ENCODE data around the gene LRRFIP1.
A peak's percentile ranks its signal among the peaks of the same experiment; 100 is the strongest.
"Not testable (repeated sequence)": the region's sequence is repeated elsewhere in the genome, so short reads cannot be mapped to it uniquely, and the experiment has no call there.

LRRFIP1 gene

GRCh38 chr2:237672731-237673129, 45.3 kb downstream of the LRRFIP1 start:
- Mint-ChIP-seq H3K4me1 (peaks cover 50% of the 10 kb centered on the region), H3K27me3 (no peaks in the 10 kb centered on the region), H3K27ac (peak overlapping the region; percentile 87), H3K36me3 (no peaks in the 10 kb centered on the region), H3K9me3 (no peaks in the 10 kb centered on the region), H3K4me3 (peak overlapping the region; percentile 90)

GRCh38 chr2:237673130-237674001, 46.0 kb downstream of the LRRFIP1 start:
- H3K27me3 Mint-ChIP-seq, result no peaks in the 10 kb centered on the region
- H3K4me1 Mint-ChIP-seq, result peaks cover 52% of the 10 kb centered on the region
- no peaks in the 10 kb centered on the region for H3K9me3 Mint-ChIP-seq
- peak overlapping the region; percentile 90 for H3K4me3 Mint-ChIP-seq
- no peaks in the 10 kb centered on the region for H3K36me3 Mint-ChIP-seq
- H3K27ac Mint-ChIP-seq, result peak overlapping the region; percentile 95

- Mint-ChIP-seq H3K27ac (peak overlapping the region; percentile 66), H3K4me1 (peaks cover 55% of the 10 kb centered on the region), H3K4me3 (peak overlapping the region; percentile 90), H3K9me3 (no peaks in the 10 kb centered on the region), H3K36me3 (no peaks in the 10 kb centered on the region), H3K27me3 (no peaks in the 10 kb centered on the region)
Observed at GRCh38 chr2:237674731-237675276, 47.4 kb downstream of the LRRFIP1 start.

- Mint-ChIP-seq H3K4me3 (peak overlapping the region; percentile 90), H3K27ac (peak overlapping the region; percentile 66), H3K4me1 (peaks cover 55% of the 10 kb centered on the region), H3K36me3 (no peaks in the 10 kb centered on the region), H3K27me3 (no peaks in the 10 kb centered on the region), H3K9me3 (no peaks in the 10 kb centered on the region)
Observed at GRCh38 chr2:237675316-237675715, 47.9 kb downstream of the LRRFIP1 start.

GRCh38 chr2:237680702-237681478, 53.5 kb downstream of the LRRFIP1 start:
- Mint-ChIP-seq H3K4me3 (no peak overlapping the region), H3K27me3 (no peaks in the 10 kb centered on the region), H3K27ac (no peak overlapping the region), H3K4me1 (peaks cover 28% of the 10 kb centered on the region), H3K36me3 (no peaks in the 10 kb centered on the region), H3K9me3 (no peaks in the 10 kb centered on the region)

GRCh38 chr2:237682151-237682550, 54.8 kb downstream of the LRRFIP1 start:
- Mint-ChIP-seq H3K9me3 (no peaks in the 10 kb centered on the region), H3K27me3 (no peaks in the 10 kb centered on the region), H3K4me1 (peaks cover 28% of the 10 kb centered on the region), H3K27ac (no peak overlapping the region), H3K36me3 (no peaks in the 10 kb centered on the region), H3K4me3 (no peak overlapping the region)

- no peaks in the 10 kb centered on the region for H3K27me3 Mint-ChIP-seq
- H3K27ac Mint-ChIP-seq, result no peak overlapping the region
- H3K4me1 Mint-ChIP-seq, result peaks cover 28% of the 10 kb centered on the region
- no peaks in the 10 kb centered on the region for H3K9me3 Mint-ChIP-seq
- no peak overlapping the region for H3K4me3 Mint-ChIP-seq
- H3K36me3 Mint-ChIP-seq, result no peaks in the 10 kb centered on the region
Observed at GRCh38 chr2:237682856-237683670, 55.7 kb downstream of the LRRFIP1 start.

DNA sequence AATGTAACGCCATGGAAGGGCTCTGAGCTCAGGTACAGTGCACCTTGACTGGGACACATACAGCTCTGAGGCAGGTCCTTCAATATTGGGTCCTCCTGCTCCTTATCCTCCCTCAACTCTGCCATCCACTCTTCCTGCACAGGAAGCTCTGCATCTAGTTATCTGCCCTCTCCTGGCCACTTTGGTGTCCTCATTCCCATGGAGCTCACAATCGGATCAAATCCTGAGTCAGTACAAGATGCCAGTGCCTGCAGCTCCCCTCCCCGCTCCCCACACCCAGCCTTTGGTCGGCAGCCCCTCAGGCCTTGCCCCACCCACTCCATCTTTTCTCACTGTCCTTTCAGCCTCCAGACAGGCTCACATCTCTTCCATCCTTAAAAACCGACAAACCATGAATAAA, 58.0 kb downstream of the LRRFIP1 start:
- H3K9me3 Mint-ChIP-seq, result no peaks in the 10 kb centered on the region
- peaks cover 46% of the 10 kb centered on the region for H3K4me1 Mint-ChIP-seq
- no peaks in the 10 kb centered on the region for H3K36me3 Mint-ChIP-seq
- H3K27me3 Mint-ChIP-seq, result no peaks in the 10 kb centered on the region
- H3K27ac Mint-ChIP-seq, result peak overlapping the region; percentile 73
- H3K4me3 Mint-ChIP-seq, result no peak overlapping the region

DNA sequence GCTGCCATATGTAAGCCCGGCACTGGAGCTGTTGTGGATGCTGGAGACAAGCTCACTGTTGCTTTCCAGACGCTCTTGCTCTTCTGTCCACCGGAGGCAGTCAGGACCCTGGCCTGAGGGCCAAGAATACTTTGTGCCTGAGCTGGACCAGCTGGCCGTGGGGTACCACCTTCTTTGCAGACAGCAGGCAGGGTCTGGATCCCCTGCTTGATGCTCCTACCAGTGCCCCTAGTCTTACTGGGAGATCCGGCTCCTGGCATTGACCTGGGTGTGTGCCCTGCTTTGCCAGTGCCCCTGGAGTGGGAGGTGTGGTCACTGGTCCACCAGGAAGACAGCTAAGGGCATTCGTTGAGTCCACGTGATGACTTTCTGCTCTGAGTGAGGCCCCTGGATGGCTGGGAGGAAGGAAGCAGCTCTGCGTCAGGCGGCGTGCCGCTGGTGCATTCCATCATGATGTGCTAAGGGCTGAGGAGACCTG, 59.3 kb downstream of the LRRFIP1 start:
- Mint-ChIP-seq H3K36me3 (no peaks in the 10 kb centered on the region), H3K27me3 (no peaks in the 10 kb centered on the region), H3K9me3 (no peaks in the 10 kb centered on the region), H3K4me1 (peaks cover 53% of the 10 kb centered on the region), H3K27ac (no peak overlapping the region), H3K4me3 (no peak overlapping the region)

DNA sequence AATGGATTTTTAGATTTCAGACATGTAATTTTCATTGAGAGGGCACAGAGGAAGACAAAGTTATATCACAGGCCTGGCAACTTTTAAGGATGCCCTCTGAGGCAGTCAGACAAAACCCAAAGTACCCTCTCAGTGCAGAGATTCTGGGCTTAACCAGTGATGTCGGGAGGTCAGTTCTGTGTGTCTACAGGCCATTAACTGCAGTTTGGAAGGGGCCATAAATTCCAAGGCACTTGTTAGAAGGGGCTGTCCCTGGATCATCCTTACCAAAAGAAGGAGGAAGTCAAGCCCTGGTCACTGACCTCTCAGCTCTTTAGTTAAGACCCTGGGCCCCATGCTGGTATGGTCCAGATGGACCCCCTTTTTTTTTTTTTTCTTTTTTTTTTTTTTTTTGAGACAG, 60.7 kb downstream of the LRRFIP1 start:
- H3K36me3 Mint-ChIP-seq, result no peaks in the 10 kb centered on the region
- no peaks in the 10 kb centered on the region for H3K27me3 Mint-ChIP-seq
- peak overlapping the region; percentile 75 for H3K4me3 Mint-ChIP-seq
- H3K27ac Mint-ChIP-seq, result peak overlapping the region; percentile 94
- H3K4me1 Mint-ChIP-seq, result peaks cover 53% of the 10 kb centered on the region
- no peaks in the 10 kb centered on the region for H3K9me3 Mint-ChIP-seq

- H3K9me3 Mint-ChIP-seq, H3K36me3 Mint-ChIP-seq, H3K27me3 Mint-ChIP-seq: not testable (repeated sequence)
- H3K4me3 Mint-ChIP-seq, result peak overlapping the region; percentile 24
- H3K4me1 Mint-ChIP-seq, result peaks cover 57% of the 10 kb centered on the region
- H3K27ac Mint-ChIP-seq, result peak overlapping the region; percentile 70
Observed at GRCh38 chr2:237688541-237688940, 61.2 kb downstream of the LRRFIP1 start.

DNA sequence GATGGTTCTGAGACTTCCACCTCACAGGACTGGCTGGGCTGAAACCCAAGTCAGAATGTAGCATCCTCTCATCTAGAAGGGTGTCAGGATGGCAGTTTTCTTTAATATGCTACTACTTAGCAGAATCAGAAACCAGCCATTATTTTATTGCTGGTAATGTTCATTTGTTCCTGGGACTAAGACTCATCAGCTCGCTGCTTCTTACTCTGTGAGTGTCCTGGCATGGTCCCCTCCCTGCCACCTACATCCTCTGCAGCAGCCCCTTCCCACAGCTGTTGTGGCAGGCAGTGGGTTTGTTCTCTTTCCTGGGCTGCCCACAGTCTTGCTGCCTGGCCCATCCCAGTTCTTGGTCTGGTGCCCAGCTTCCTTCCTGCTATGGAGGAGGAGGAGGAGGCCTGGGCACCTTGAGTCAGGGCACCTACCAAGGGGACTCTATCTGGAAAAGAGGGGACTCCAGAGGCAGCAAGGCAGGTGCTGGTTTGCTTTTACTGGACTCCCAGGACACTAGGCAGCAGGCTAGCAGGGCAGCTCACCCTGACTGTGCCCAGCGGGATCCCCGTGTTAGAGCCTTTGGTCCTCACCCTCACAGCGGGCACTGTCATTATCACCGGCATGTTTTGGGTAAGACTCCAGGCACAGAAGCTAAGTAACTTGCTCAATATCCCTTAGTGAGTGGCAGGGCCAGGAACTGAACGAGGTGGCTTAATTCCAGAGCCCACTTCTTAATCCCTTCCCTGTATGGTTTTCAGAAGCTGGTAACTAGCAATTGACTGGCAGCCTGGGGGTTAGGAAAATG, 62.1 kb downstream of the LRRFIP1 start:
- H3K4me3 Mint-ChIP-seq, result peak overlapping the region; percentile 81
- H3K27me3 Mint-ChIP-seq, result no peaks in the 10 kb centered on the region
- no peak overlapping the region for H3K27ac Mint-ChIP-seq
- peaks cover 66% of the 10 kb centered on the region for H3K4me1 Mint-ChIP-seq
- peaks cover 4% of the 10 kb centered on the region for H3K36me3 Mint-ChIP-seq
- no peaks in the 10 kb centered on the region for H3K9me3 Mint-ChIP-seq

- H3K9me3 Mint-ChIP-seq, result no peaks in the 10 kb centered on the region
- no peaks in the 10 kb centered on the region for H3K27me3 Mint-ChIP-seq
- peaks cover 4% of the 10 kb centered on the region for H3K36me3 Mint-ChIP-seq
- H3K4me1 Mint-ChIP-seq, result peaks cover 74% of the 10 kb centered on the region
- H3K4me3 Mint-ChIP-seq, result peak overlapping the region; percentile 81
- H3K27ac Mint-ChIP-seq, result peak overlapping the region; percentile 68
Observed at GRCh38 chr2:237691029-237691907, 63.9 kb downstream of the LRRFIP1 start.

Data from activated naive CD4-positive, alpha-beta T cell treated with anti-CD3 and anti-CD28 coated beads, Interleukin-2, amount 50 U/mL, for 24 hours (primary cell).